ENCODE results near the gene GRM8.

The GRM8 gene

GRCh38 chr7:127066974-127067373 lies 185.8 kb downstream of the GRM8 start:
- TF ChIP-seq, protein P1, sequence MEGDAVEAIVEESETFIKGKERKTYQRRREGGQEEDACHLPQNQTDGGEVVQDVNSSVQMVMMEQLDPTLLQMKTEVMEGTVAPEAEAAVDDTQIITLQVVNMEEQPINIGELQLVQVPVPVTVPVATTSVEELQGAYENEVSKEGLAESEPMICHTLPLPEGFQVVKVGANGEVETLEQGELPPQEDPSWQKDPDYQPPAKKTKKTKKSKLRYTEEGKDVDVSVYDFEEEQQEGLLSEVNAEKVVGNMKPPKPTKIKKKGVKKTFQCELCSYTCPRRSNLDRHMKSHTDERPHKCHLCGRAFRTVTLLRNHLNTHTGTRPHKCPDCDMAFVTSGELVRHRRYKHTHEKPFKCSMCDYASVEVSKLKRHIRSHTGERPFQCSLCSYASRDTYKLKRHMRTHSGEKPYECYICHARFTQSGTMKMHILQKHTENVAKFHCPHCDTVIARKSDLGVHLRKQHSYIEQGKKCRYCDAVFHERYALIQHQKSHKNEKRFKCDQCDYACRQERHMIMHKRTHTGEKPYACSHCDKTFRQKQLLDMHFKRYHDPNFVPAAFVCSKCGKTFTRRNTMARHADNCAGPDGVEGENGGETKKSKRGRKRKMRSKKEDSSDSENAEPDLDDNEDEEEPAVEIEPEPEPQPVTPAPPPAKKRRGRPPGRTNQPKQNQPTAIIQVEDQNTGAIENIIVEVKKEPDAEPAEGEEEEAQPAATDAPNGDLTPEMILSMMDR (IDR thresholded peaks at IDR 0.05; ENCODE audit: borderline replicate concordance, extremely low read depth, low read length, poor library complexity, severe bottlenecking) = no peak
- no peak for TF ChIP-seq EZH2 (IDR thresholded peaks at IDR 0.05; ENCODE audit: borderline replicate concordance, low read depth, low read length, severe bottlenecking)
- H3K4me3 ChIP-seq (ENCODE audit: low read depth in 1 of 2, low read length in 2 of 2) = no peak overlapping the region
- no peaks in the 10 kb centered on the region for H4K20me1 ChIP-seq (ENCODE audit: insufficient read depth, low read length)
- H3K9ac ChIP-seq (ENCODE audit: low read depth, low read length) = no peak overlapping the region
- no peak for ATAC-seq (ENCODE audit: insufficient read depth, low read depth)
- H2AFZ ChIP-seq (ENCODE audit: low read depth, low read length) = no peak overlapping the region
- no peaks in the 10 kb centered on the region for H3K27me3 ChIP-seq (ENCODE audit: insufficient read depth, low read length, poor library complexity)
- no peak overlapping the region for H3K27ac ChIP-seq (ENCODE audit: low read length)
- no peaks in the 10 kb centered on the region for H3K4me1 ChIP-seq (ENCODE audit: insufficient read depth, low read length)
- no peaks in the 10 kb centered on the region for H3K79me2 ChIP-seq (ENCODE audit: insufficient read depth, low read length)
- no peaks in the 10 kb centered on the region for H3K9me3 ChIP-seq (ENCODE audit: insufficient read depth, low read length, severe bottlenecking)
- no peak for DNase-seq
- H3K36me3 ChIP-seq (ENCODE audit: insufficient read depth, low read length) = no peaks in the 10 kb centered on the region
- H3K4me2 ChIP-seq (ENCODE audit: insufficient read depth, low read length) = no peak overlapping the region

DNA sequence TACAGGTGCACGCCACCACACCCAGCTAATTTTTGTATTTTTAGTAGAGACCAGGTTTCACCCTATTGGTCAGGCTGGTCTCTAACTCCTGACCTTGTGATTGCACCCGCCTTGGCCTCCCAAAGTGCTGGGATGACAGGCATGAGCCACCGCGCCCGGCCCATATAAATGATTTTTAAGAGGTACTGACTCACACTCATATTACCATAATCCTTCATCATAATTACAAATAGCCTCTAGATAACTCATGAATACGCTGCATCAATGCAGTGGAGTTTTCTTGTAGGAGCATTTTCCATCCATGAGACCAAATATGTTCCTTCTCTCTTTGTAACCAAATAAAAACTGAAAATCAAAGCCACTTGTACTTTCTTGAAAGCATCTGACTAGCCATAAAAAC lies 193.3 kb downstream of the GRM8 start:
- H3K79me2 ChIP-seq (ENCODE audit: insufficient read depth, low read length) = no peaks in the 10 kb centered on the region
- no peaks in the 10 kb centered on the region for H3K36me3 ChIP-seq (ENCODE audit: insufficient read depth, low read length)
- H3K4me1 ChIP-seq (ENCODE audit: insufficient read depth, low read length) = no peaks in the 10 kb centered on the region
- H3K9me3 ChIP-seq (ENCODE audit: insufficient read depth, low read length, severe bottlenecking) = no peaks in the 10 kb centered on the region
- no peak overlapping the region for H2AFZ ChIP-seq (ENCODE audit: low read depth, low read length)
- H3K4me3 ChIP-seq (ENCODE audit: low read depth in 1 of 2, low read length in 2 of 2) = no peak overlapping the region
- ATAC-seq (ENCODE audit: insufficient read depth, low read depth) (no peak), DNase-seq (no peak)
- no peaks in the 10 kb centered on the region for H3K27me3 ChIP-seq (ENCODE audit: insufficient read depth, low read length, poor library complexity)
- no peak overlapping the region for H3K27ac ChIP-seq (ENCODE audit: low read length)
- TF ChIP-seq, protein P1 (IDR thresholded peaks at IDR 0.05; ENCODE audit: borderline replicate concordance, extremely low read depth, low read length, poor library complexity, severe bottlenecking) = no peak
- no peak for TF ChIP-seq EZH2 (IDR thresholded peaks at IDR 0.05; ENCODE audit: borderline replicate concordance, low read depth, low read length, severe bottlenecking)
- H3K9ac ChIP-seq (ENCODE audit: low read depth, low read length) = no peak overlapping the region
- no peak overlapping the region for H3K4me2 ChIP-seq (ENCODE audit: insufficient read depth, low read length)
- H4K20me1 ChIP-seq (ENCODE audit: insufficient read depth, low read length) = no peaks in the 10 kb centered on the region

- Histone ChIP-seq H3K4me1 (ENCODE audit: insufficient read depth, low read length) (no peaks in the 10 kb centered on the region), H3K27me3 (ENCODE audit: insufficient read depth, low read length, poor library complexity) (no peaks in the 10 kb centered on the region), H3K9ac (ENCODE audit: low read depth, low read length) (no peak overlapping the region), H3K4me3 (ENCODE audit: low read depth in 1 of 2, low read length in 2 of 2) (no peak overlapping the region), H4K20me1 (ENCODE audit: insufficient read depth, low read length) (no peaks in the 10 kb centered on the region), H3K79me2 (ENCODE audit: insufficient read depth, low read length) (no peaks in the 10 kb centered on the region), H3K4me2 (ENCODE audit: insufficient read depth, low read length) (no peak overlapping the region), H3K9me3 (ENCODE audit: insufficient read depth, low read length, severe bottlenecking) (no peaks in the 10 kb centered on the region), H3K36me3 (ENCODE audit: insufficient read depth, low read length) (no peaks in the 10 kb centered on the region), H2AFZ (ENCODE audit: low read depth, low read length) (no peak overlapping the region), H3K27ac (ENCODE audit: low read length) (no peak overlapping the region)
- DNase-seq = no peak
- no peak for TF ChIP-seq EZH2 (IDR thresholded peaks at IDR 0.05; ENCODE audit: borderline replicate concordance, low read depth, low read length, severe bottlenecking)
- TF ChIP-seq, protein P1 (IDR thresholded peaks at IDR 0.05; ENCODE audit: borderline replicate concordance, extremely low read depth, low read length, poor library complexity, severe bottlenecking) = no peak
- ATAC-seq (ENCODE audit: insufficient read depth, low read depth) = no peak
Observed at GRCh38 chr7:127057918-127058317, 194.8 kb downstream of the GRM8 start.

DNA sequence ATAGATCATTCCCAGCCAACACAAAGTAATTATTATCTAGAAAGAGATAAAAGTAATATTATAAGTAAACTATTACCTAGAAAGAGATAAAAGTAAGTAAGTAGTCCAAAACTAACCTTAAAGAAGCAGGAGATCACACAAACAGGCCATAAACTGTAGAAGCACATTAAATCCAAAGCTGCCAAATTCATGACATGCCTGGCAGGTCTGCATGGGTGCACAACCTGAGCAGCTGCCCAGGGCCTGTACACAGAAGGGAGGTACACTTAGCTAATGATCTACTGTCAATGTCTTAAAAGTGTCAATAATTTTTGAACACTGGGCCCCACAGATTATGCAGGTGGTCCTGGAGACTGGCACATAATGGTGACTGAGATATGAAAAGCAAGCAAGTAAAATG lies 196.5 kb downstream of the GRM8 start:
- Histone ChIP-seq H3K4me2 (ENCODE audit: insufficient read depth, low read length) (no peak overlapping the region), H3K9me3 (ENCODE audit: insufficient read depth, low read length, severe bottlenecking) (no peaks in the 10 kb centered on the region), H3K79me2 (ENCODE audit: insufficient read depth, low read length) (no peaks in the 10 kb centered on the region), H4K20me1 (ENCODE audit: insufficient read depth, low read length) (no peaks in the 10 kb centered on the region), H3K4me1 (ENCODE audit: insufficient read depth, low read length) (no peaks in the 10 kb centered on the region), H3K9ac (ENCODE audit: low read depth, low read length) (no peak overlapping the region), H3K27ac (ENCODE audit: low read length) (no peak overlapping the region), H2AFZ (ENCODE audit: low read depth, low read length) (no peak overlapping the region), H3K4me3 (ENCODE audit: low read depth in 1 of 2, low read length in 2 of 2) (no peak overlapping the region), H3K27me3 (ENCODE audit: insufficient read depth, low read length, poor library complexity) (no peaks in the 10 kb centered on the region), H3K36me3 (ENCODE audit: insufficient read depth, low read length) (no peaks in the 10 kb centered on the region)
- TF ChIP-seq, protein P1 (IDR thresholded peaks at IDR 0.05; ENCODE audit: borderline replicate concordance, extremely low read depth, low read length, poor library complexity, severe bottlenecking) = no peak
- TF ChIP-seq EZH2 (IDR thresholded peaks at IDR 0.05; ENCODE audit: borderline replicate concordance, low read depth, low read length, severe bottlenecking) = no peak
- no peak for DNase-seq
- ATAC-seq (ENCODE audit: insufficient read depth, low read depth) = no peak

Measured in DND-41 (cell line).